ENCODE data around the gene CA12.

Gene CA12

DNA sequence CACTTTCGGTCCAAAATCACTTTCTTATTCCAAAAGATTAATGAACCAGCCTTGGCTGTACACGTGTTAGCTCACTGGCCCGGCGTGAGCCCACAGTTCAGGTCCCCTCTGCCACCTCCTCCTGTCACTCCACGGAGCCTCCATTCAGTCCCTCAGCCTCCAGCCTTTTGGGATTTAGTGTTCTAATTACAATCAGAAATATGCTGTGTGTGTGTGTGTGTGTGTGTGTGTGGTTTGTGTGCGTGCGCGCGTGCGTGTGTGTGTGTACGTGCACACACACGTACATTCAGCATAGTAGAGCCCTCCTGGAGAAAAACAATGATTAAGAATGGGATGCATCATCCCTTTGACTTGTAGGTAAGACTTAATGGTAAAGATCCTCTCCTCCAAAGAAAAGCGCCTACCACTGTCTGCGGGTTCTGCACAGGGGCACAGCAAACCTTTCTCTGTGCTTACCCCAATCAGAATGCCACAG is 801 bp downstream of the CA12 start:
- no peak overlapping the region for H3K4me3 ChIP-seq (ENCODE audit: low read length)
- DNase-seq (ENCODE audit: low read depth, low spot score): no peak

DNA sequence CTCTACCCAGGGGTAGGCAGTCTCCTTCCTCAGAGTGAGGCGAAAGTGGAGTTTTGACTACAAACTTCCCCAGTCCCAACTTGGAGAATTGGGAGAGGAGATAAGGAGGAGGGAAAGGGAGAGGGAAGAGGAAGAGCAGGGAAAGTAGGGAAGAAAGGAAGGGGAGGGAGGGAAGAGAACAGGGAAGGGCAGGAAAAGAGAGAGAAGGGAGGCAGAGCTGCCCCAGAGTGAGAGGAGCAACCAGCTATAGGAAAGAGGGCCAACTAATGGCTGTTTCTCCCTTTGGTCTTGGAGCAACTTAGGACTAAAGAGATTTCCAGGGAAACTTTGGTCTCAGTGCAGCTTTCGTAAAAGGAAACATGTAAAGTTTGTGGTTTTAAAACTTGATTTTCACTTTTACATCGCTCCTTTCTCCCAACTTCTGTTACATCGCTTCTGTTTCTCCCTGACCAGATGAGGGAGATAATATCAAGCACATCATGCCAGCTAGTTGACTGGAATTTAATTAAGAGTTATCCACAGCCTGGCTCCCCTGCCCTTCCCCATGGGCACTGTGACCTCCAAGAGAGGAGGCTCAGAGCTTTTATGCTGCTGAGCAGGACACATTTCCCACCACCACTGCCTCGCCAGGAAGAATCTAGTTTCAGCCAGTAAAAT is 1.4 kb downstream of the CA12 start:
- H3K4me3 ChIP-seq (ENCODE audit: low read length): no peak overlapping the region
- DNase-seq (ENCODE audit: low read depth, low spot score): no peak

GRCh38 chr15:63379492-63380150 is 2.0 kb downstream of the CA12 start:
- no peak for DNase-seq (ENCODE audit: low read depth, low spot score)
- no peak overlapping the region for H3K4me3 ChIP-seq (ENCODE audit: low read length)

DNA sequence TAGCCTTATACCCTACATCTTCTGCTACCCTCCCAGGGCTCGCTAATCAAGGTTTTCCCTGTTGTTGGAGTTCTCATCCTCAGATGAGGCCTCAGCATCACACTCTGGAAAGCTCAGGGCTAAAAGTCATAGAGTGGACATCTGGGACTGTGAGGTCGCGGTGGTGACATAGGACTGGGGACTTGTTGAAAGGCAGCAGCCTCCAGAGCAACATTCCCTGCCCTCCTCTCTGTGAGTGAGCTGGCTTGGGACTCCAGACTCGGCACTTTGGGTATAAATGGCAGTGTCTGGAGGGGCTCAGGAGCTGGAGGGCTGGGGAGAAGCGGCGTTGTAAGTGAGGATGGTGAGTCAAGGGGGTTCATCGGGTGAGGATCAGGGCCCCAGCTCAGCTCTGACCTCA is 2.7 kb downstream of the CA12 start:
- DNase-seq (ENCODE audit: low read depth, low spot score): no peak
- H3K4me3 ChIP-seq (ENCODE audit: low read length): no peak overlapping the region

DNA sequence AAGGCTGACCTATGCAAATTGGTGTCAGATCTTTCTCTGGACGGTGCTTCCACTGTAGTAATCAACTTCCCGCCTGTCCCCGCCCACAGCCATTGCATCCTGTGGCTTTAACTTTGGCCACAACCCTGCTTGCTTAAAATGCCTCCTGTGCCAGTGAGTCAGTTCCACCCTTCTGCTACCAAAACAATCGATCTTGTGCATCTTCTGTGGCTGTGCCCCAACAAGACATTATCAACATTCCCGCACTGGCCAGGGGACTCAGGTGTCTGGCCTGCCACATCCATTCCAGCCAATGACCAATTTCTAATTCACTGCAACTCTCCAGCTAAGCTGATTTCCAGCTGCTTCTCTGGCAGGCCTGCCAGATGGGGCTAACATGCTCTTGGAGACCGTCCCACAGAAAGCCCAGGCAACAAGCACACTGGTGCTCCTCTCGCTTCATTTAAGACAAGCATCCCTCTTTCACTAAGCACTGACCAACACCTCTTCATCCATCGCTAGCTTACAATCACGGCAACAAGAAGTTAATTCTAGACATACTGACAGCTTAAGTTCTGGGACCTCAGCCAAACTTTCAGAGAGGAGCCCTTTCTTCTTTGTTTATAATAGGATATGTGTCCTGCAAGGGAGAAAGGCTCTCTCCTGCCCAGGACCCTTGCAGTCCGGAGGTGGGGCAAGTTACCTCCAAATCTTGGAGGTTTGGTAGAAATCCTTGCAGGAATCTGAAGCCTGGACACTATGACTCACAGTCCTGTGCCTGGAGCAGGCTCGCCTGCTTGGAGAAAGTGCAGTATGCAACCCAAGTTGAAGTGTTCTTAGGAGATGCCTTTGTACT is 6.7 kb downstream of the CA12 start:
- no peak overlapping the region for H3K4me3 ChIP-seq (ENCODE audit: low read length)
- no peak for DNase-seq (ENCODE audit: low read depth, low spot score)

- no peak overlapping the region for H3K4me3 ChIP-seq (ENCODE audit: low read length)
- DNase-seq (ENCODE audit: low read depth, low spot score): no peak
Measured at GRCh38 chr15:63373866-63374548, 7.6 kb downstream of the CA12 start.

DNA sequence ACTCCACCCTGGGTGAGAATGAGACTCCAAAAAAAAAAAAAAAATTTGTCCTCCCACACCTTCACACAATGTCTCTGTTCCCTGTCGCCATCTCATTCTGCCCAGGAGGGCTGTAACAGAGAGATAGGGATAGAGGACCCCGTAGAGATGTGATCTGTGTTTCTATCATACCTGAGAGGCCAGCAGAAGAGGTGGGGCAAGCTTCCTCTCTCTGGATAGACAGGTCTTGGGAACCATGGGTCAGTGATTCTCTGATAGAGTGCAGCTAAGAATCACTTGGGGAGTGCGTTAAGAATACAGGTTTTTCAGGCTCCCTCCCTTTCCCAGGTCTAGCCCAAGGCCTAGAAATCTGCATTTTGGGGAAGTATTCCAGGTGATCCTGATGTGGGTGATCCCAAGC is 8.3 kb downstream of the CA12 start:
- no peak overlapping the region for H3K4me3 ChIP-seq (ENCODE audit: low read length)
- DNase-seq (ENCODE audit: low read depth, low spot score): no peak

GRCh38 chr15:63372753-63373152 is 8.9 kb downstream of the CA12 start:
- H3K4me3 ChIP-seq (ENCODE audit: low read length): no peak overlapping the region
- no peak for DNase-seq (ENCODE audit: low read depth, low spot score)

DNA sequence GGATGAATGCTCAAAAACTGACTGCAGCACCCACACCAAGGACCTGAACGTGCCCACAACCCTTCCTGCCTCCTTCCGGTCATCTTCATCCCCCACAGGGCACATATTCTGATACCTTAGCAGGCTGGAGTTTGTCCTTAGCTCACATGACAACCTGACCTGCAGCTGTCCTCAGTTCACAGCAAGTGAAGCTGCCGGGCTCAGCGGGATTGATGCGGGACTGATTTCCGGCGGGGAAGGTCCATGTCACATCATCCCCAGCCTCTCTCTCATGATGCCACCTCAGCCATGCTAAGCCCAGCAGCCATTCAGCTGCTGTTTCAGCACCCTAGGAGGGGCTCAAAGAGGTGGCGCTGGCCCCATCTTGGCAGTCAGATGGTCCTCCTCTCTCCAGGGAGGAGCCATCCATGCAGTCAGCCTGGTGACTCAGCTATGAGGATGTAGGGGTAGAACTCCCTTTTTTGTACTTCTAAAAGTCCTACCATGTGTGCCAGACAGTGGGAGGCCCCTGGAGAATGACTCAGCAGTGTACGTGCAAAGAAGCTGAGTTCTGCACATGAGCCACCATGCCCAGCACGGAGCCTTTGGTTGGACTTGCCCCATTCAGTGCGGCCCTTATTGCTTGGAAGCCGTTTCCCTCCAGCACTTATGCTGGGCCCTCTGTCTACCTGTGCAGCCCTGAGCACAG is 9.5 kb downstream of the CA12 start:
- no peak overlapping the region for H3K4me3 ChIP-seq (ENCODE audit: low read length)
- DNase-seq (ENCODE audit: low read depth, low spot score): no peak

DNA sequence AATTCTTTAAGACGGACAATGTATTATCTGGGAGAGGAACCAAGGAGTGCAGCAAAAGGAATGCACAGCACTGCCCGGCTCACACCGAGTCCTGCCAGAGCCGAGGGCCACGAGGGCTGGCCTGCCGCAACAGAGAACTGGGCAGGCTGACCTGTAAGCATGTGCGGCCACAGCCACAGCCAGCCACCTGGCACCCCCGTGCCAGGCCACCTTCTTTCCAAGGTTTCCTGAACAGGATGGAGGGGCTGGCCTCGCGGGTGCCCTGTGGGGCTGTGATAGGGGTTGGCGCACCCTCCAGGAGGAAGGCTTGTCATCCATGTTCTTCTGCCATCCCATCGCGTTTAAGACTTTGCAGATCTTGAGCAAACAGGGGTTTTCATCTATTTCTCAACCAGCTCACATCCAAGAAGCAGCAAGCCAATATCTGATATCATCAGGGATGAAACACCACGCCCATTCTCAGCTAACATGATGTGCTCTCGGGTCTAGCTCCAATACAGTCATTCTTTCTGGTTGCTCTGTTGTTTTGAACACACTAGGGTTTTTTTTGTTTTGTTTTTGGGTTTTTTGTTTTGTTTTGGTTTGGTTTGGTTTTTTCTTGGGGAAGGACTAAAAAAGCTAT is 10.2 kb downstream of the CA12 start:
- DNase-seq (ENCODE audit: low read depth, low spot score): no peak
- no peak overlapping the region for H3K4me3 ChIP-seq (ENCODE audit: low read length)

GRCh38 chr15:63370764-63371163 is 10.9 kb downstream of the CA12 start:
- no peak overlapping the region for H3K4me3 ChIP-seq (ENCODE audit: low read length)
- no peak for DNase-seq (ENCODE audit: low read depth, low spot score)

GRCh38 chr15:63369781-63370180 is 11.9 kb downstream of the CA12 start:
- H3K4me3 ChIP-seq (ENCODE audit: low read length): no peak overlapping the region
- no peak for DNase-seq (ENCODE audit: low read depth, low spot score)

- H3K4me3 ChIP-seq (ENCODE audit: low read length): no peak overlapping the region
- peak; percentile 87 for DNase-seq (ENCODE audit: low read depth, low spot score)
Measured at GRCh38 chr15:63369296-63369695, 12.3 kb downstream of the CA12 start.

GRCh38 chr15:63368503-63368902 is 13.1 kb downstream of the CA12 start:
- H3K4me3 ChIP-seq (ENCODE audit: low read length): no peak overlapping the region
- no peak for DNase-seq (ENCODE audit: low read depth, low spot score)

GRCh38 chr15:63367900-63368299 is 13.7 kb downstream of the CA12 start:
- H3K4me3 ChIP-seq (ENCODE audit: low read length): no peak overlapping the region
- no peak for DNase-seq (ENCODE audit: low read depth, low spot score)

DNA sequence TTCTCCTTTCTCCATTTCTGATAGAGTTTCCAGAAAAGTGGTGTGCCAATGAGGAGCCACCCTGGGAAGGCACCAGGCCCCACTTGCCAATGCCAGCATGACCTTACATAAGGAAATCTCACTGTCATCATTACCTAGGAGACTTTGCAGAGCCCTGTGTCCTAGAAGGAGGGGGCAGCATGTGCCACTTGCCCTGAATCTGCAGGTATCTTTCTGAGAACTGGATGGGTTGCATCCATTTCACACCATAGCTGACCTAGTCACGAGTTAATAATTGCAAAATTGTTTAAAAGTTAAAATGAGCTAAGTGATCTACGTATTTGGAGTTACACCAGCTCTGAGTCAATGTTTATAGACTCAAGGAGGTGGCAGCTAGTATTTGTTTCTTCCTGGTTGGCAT is 14.3 kb downstream of the CA12 start:
- no peak for DNase-seq (ENCODE audit: low read depth, low spot score)
- no peak overlapping the region for H3K4me3 ChIP-seq (ENCODE audit: low read length)

GRCh38 chr15:63366451-63366850 is 15.2 kb downstream of the CA12 start:
- H3K4me3 ChIP-seq (ENCODE audit: low read length): no peak overlapping the region
- DNase-seq (ENCODE audit: low read depth, low spot score): no peak

- no peak overlapping the region for H3K4me3 ChIP-seq (ENCODE audit: low read length)
- DNase-seq (ENCODE audit: low read depth, low spot score): no peak
Measured at GRCh38 chr15:63365273-63365680, 16.4 kb downstream of the CA12 start.
